Neutrophil (primary cell): ENCODE data around the gene PSMB7.

Source experiments
- H3K27ac ChIP-seq: fragments of 200-600 bp; sonication (generic); 2 replicates; pipeline ENCODE4 v1.5.1; 2016; ENCODE audit warnings: mild to moderate bottlenecking, moderate library complexity
- H3K27me3 ChIP-seq: fragments of 200-600 bp; sonication (generic); 2 replicates; pipeline ENCODE4 v1.6.0; 2016; ENCODE audit warnings: mild to moderate bottlenecking
- H3K36me3 ChIP-seq: fragments of 200-600 bp; sonication (generic); 2 replicates; pipeline ENCODE4 v1.5.1; 2017
- H3K4me1 ChIP-seq, 2 experiments: fragments of 200-600 bp in 1 of 2; sonication (generic) in 1 of 2; 1 replicate in 1 of 2; 2 replicates in 1 of 2; pipeline versions ENCODE4 v1.5.1 to v1.6.1; 2013 to 2016; ENCODE audit warnings: low read depth in 1 of 2, low read length in 1 of 2, mild to moderate bottlenecking in 1 of 2, moderate library complexity in 1 of 2; ENCODE audit not compliant: control insufficient read depth in 1 of 2, insufficient read depth in 1 of 2
- H3K4me3 ChIP-seq, 2 experiments: fragments of 200-600 bp in 1 of 2; sonication (generic) in 1 of 2; 1 replicate in 1 of 2; 2 replicates in 1 of 2; pipeline ENCODE4 v1.5.1; 2013 to 2016; ENCODE audit warnings: low read depth in 1 of 2, low read length in 1 of 2, mild to moderate bottlenecking in 1 of 2, moderate library complexity in 1 of 2
- H3K9me3 ChIP-seq: fragments of 200-600 bp; sonication (generic); 2 replicates; pipeline ENCODE4 v1.5.1; 2016
- CTCF ChIP-seq: fragments of 200-600 bp; sonication (generic); IDR thresholded peaks from 2 replicates; pipeline ENCODE4 v1.5.1; 2016; ENCODE audit warnings: antibody characterized with exemption

The PSMB7 gene

GRCh38 chr9:124392254-124392870, 22.9 kb downstream of the PSMB7 start:
- peak overlapping the region; percentile 77 for H3K27ac ChIP-seq

GRCh38 chr9:124390794-124391658, 24.2 kb downstream of the PSMB7 start:
- Histone ChIP-seq H3K4me1 (peaks cover 89 to 90% of the 10 kb centered on the region in 2 experiments), H3K27ac (peak overlapping the region; percentile 77)

More at GRCh38 chr9:124392254-124392870, 22.9 kb downstream of the PSMB7 start:
- no peaks in the 10 kb centered on the region for H3K27me3 ChIP-seq
- peak overlapping the region; percentile 37 to 48 for H3K4me3 ChIP-seq
- no peaks in the 10 kb centered on the region for H3K9me3 ChIP-seq
- TF ChIP-seq CTCF: no peak
- no peaks in the 10 kb centered on the region for H3K36me3 ChIP-seq
- H3K4me1 ChIP-seq: peaks cover 81 to 86% of the 10 kb centered on the region in 2 experiments

GRCh38 chr9:124389146-124389939, 25.9 kb downstream of the PSMB7 start:
- Histone ChIP-seq H3K4me1 (peaks cover 99 to 100% of the 10 kb centered on the region in 2 experiments), H3K27ac (peak overlapping the region; percentile 77), H3K9me3 (no peaks in the 10 kb centered on the region), H3K4me3 (no peak overlapping the region), H3K27me3 (no peaks in the 10 kb centered on the region), H3K36me3 (no peaks in the 10 kb centered on the region)
- TF ChIP-seq CTCF: no peak

More at GRCh38 chr9:124390794-124391658, 24.2 kb downstream of the PSMB7 start:
- Histone ChIP-seq H3K9me3 (no peaks in the 10 kb centered on the region), H3K4me3 (peak overlapping the region in 1 of 2 experiments; percentile 37), H3K36me3 (no peaks in the 10 kb centered on the region), H3K27me3 (no peaks in the 10 kb centered on the region)
- no peak for TF ChIP-seq CTCF

- no peaks in the 10 kb centered on the region for H3K27me3 ChIP-seq
- H3K4me1 ChIP-seq: peaks cover 90 to 94% of the 10 kb centered on the region in 2 experiments
- H3K4me3 ChIP-seq: no peak overlapping the region
- H3K27ac ChIP-seq: peak overlapping the region; percentile 77
- H3K9me3 ChIP-seq: no peaks in the 10 kb centered on the region
- H3K36me3 ChIP-seq: no peaks in the 10 kb centered on the region
- TF ChIP-seq CTCF: no peak
These were observed 26.8 kb downstream of the PSMB7 start for GRCh38 chr9:124388275-124389048.

GRCh38 chr9:124386201-124386600, 29.0 kb downstream of the PSMB7 start:
- H3K4me3 ChIP-seq: peak overlapping the region in 1 of 2 experiments; percentile 13
- H3K27me3 ChIP-seq: no peaks in the 10 kb centered on the region
- no peaks in the 10 kb centered on the region for H3K9me3 ChIP-seq
- peak overlapping the region; percentile 77 for H3K27ac ChIP-seq
- no peaks in the 10 kb centered on the region for H3K36me3 ChIP-seq
- no peak for TF ChIP-seq CTCF
- H3K4me1 ChIP-seq: peaks cover 75 to 78% of the 10 kb centered on the region in 2 experiments
